NCI-H510A treated with DMSO at 0.1 percent for 48 hours (cell line): ENCODE data around the gene UCMA.

Experiments
- DNase-seq: peaks from one replicate; lab custom pipeline; 2025; lab: John Stamatoyannopoulos, UW

The UCMA gene

GRCh38 chr10:13187135-13187534 is 47.0 kb downstream of the UCMA start:
- DNase-seq: no peak

- DNase-seq: no peak
Observed at GRCh38 chr10:13184730-13185514, 49.3 kb downstream of the UCMA start.

- DNase-seq: no peak
Observed at GRCh38 chr10:13184276-13184675, 49.9 kb downstream of the UCMA start.

GRCh38 chr10:13183625-13184024 is 50.5 kb downstream of the UCMA start:
- no peak for DNase-seq

- DNase-seq: no peak
Observed at GRCh38 chr10:13182424-13182823, 51.8 kb downstream of the UCMA start.

DNA sequence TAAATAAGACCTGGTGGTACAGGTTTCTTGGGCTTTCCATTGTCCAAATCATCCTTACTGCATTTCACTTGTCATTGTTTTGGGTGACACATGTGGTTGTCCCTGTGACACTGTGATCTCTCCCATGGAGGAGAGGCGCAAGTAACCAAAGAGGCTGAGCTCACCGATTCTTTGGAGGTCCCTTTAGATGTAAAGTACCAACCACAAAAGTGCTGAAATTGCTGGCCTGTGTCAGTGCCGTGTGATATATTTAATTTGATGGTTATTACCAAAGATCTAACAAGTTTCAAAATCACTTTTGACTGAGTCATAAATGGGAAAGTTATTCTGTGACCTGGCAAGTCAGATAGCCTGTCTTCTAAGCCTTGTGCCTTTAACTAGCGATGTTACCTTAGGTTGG is 53.4 kb downstream of the UCMA start:
- DNase-seq: no peak

DNA sequence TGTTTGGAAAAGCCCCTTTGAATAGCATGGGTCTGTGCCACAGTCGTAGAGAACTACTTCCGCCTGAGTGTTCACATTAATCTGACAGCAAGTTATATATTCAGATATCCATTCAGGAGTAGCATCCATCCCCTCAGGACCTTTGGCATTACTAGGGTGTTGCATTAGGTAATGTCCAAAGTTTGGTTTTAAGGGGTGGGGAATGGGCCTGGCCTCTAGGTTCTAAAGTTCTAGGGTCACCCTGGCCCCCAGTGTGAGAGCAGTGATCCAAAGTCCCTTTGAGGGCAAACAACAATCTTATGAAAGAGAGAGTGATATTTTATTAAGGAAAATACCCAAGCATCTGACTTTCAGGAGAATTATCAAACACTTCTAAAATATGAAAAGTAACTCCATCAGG is 60.6 kb downstream of the UCMA start:
- DNase-seq: no peak
